A673 (cell line): Measurements from ENCODE around the gene TCEAL9. TPM values are rescaled to one million over a fixed set of nuclear protein-coding genes. Genes with fewer than 3 reads are reported as not detected.

Experiments used
- BruUV-seq: library from RNA; stranded (reverse); fragments of 400-500 nt; replicated peaks from 2 replicates; lab custom pipeline; 2021; lab: Mats Ljungman, UMichigan
- CTCF ChIA-PET: fragments of 300-600 bp; sonication (Branson Sonifier 250); formaldehyde crosslinking; loops from one replicate; lab custom pipeline; 2022; ENCODE audit warnings: antibody characterized with exemption; lab: Charles Lee
- POLR2A ChIA-PET: fragments of 300-600 bp; sonication (Branson Sonifier 250); formaldehyde crosslinking; loops from one replicate; lab custom pipeline; 2022; ENCODE audit warnings: antibody characterized with exemption; ENCODE audit not compliant: low non-redundant PET; lab: Charles Lee
- DNase-seq: peaks from one replicate; pipeline ENCODE4 v3.0.0-alpha.2; 2015; ENCODE audit warnings: low spot score
- H3K27ac ChIP-seq: fragments of 200-600 bp; sonication (generic); 2 replicates; pipeline ENCODE4 v1.5.1; 2016; ENCODE audit warnings: mixed run types, low read depth, mild to moderate bottlenecking, mixed read lengths, antibody characterized with exemption, low read length; ENCODE audit not compliant: poor library complexity, severe bottlenecking
- H3K27me3 ChIP-seq: fragments of 200-600 bp; sonication (generic); replicated peaks from 2 replicates; pipeline ENCODE4 v1.6.1; 2017; ENCODE audit warnings: mixed run types, low read depth, mild to moderate bottlenecking, mixed read lengths, antibody characterized with exemption, low read length; ENCODE audit not compliant: insufficient read depth, poor library complexity
- H3K36me3 ChIP-seq: fragments of 200-600 bp; sonication (generic); 2 replicates; pipeline ENCODE4 v1.6.1; 2016; ENCODE audit warnings: mixed run types, mild to moderate bottlenecking, mixed read lengths, antibody characterized with exemption, low read length; ENCODE audit not compliant: insufficient read depth, poor library complexity, severe bottlenecking
- H3K4me1 ChIP-seq: fragments of 200-600 bp; sonication (generic); 2 replicates; pipeline ENCODE4 v1.6.1; 2017; ENCODE audit warnings: mixed run types, mild to moderate bottlenecking, mixed read lengths, antibody characterized with exemption, low read length; ENCODE audit not compliant: insufficient read depth, poor library complexity, severe bottlenecking
- H3K4me3 ChIP-seq: fragments of 200-600 bp; sonication (generic); 2 replicates; pipeline ENCODE4 v1.5.1; 2016; ENCODE audit warnings: low read depth, mixed run types, mild to moderate bottlenecking, mixed read lengths, low read length; ENCODE audit not compliant: poor library complexity, severe bottlenecking
- H3K9me3 ChIP-seq: fragments of 200-600 bp; sonication (generic); 2 replicates; pipeline ENCODE4 v1.6.1; 2016; ENCODE audit warnings: mixed run types, low read depth, mild to moderate bottlenecking, mixed read lengths, antibody characterized with exemption, low read length; ENCODE audit not compliant: poor library complexity, severe bottlenecking
- EZH2 ChIP-seq: fragments of 200-600 bp; sonication (generic); IDR thresholded peaks from 2 replicates; pipeline ENCODE4 v1.6.1; 2017; ENCODE audit warnings: borderline replicate concordance, low read depth, mild to moderate bottlenecking, mixed read lengths, antibody characterized with exemption, low read length; ENCODE audit not compliant: poor library complexity, severe bottlenecking
- intact Hi-C: fragments of 100-400 bp; cut with micrococcal nuclease; formaldehyde crosslinking; loops from one replicate; pipeline ENCODE4 v1.10.0; 2022; ENCODE audit not compliant: unreplicated experiment
- total RNA-seq: library from RNA; stranded (reverse); gene quantifications from 2 replicates; pipeline ENCODE4 v1.2.3, GENCODE V29; 2021
- TF ChIP-seq, protein P1 (sequence below): fragments of 300-800, 200-600 bp; sonication (generic); conservative IDR thresholded peaks from 2 replicates; pipeline ENCODE4 v1.5.1; 2017; ENCODE audit warnings: low read depth, mild to moderate bottlenecking, antibody characterized with exemption, low read length, moderate library complexity, mixed read lengths

Gene TCEAL9
- total RNA-seq, 1 experiment from 2014 or later, result 48.6 TPM

- POLR2A ChIA-PET, result no interaction called here
These were observed 6.2 kb downstream of the TCEAL9 start for GRCh38 chrX:103362474-103362873.

DNA sequence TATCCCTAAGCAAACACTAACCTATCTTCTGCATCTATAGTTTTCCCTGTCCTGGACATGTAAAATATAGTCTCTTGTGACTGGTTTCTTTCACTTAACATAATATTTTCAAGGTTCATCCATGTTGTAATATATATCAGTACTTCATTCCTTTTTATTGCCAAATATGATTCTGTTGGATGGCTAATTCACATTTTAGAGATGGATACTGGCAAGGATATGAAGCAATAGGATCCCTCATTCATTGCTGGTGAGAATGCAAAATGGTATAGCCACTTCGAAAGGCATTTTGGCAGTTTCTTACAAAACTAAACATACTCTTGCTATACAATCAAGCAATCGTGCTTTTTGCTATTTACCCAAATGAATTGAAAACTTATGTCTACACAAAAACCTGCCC is 6.7 kb downstream of the TCEAL9 start:
- H3K27ac ChIP-seq, result no peak overlapping the region
- no peaks in the 10 kb centered on the region for H3K27me3 ChIP-seq
- no peak overlapping the region for H3K4me3 ChIP-seq
- no peaks in the 10 kb centered on the region for H3K4me1 ChIP-seq
- H3K36me3 ChIP-seq, result peaks cover 2% of the 10 kb centered on the region
- intact Hi-C loops, result no loop called here
- no peak for DNase-seq
- BruUV-seq, result no TSS peak
- CTCF ChIA-PET, result no interaction called here
- TF ChIP-seq EZH2, result no peak
- TF ChIP-seq, protein P1, sequence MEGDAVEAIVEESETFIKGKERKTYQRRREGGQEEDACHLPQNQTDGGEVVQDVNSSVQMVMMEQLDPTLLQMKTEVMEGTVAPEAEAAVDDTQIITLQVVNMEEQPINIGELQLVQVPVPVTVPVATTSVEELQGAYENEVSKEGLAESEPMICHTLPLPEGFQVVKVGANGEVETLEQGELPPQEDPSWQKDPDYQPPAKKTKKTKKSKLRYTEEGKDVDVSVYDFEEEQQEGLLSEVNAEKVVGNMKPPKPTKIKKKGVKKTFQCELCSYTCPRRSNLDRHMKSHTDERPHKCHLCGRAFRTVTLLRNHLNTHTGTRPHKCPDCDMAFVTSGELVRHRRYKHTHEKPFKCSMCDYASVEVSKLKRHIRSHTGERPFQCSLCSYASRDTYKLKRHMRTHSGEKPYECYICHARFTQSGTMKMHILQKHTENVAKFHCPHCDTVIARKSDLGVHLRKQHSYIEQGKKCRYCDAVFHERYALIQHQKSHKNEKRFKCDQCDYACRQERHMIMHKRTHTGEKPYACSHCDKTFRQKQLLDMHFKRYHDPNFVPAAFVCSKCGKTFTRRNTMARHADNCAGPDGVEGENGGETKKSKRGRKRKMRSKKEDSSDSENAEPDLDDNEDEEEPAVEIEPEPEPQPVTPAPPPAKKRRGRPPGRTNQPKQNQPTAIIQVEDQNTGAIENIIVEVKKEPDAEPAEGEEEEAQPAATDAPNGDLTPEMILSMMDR, result no peak
- H3K9me3 ChIP-seq, result no peaks in the 10 kb centered on the region
- POLR2A ChIA-PET, result no interaction called here

More at GRCh38 chrX:103362474-103362873, 6.2 kb downstream of the TCEAL9 start:
- H3K27me3 ChIP-seq, result no peaks in the 10 kb centered on the region
- H3K9me3 ChIP-seq, result no peaks in the 10 kb centered on the region
- DNase-seq, result no peak
- no peaks in the 10 kb centered on the region for H3K4me1 ChIP-seq
- peaks cover 5% of the 10 kb centered on the region for H3K36me3 ChIP-seq
- intact Hi-C loops, result no loop called here
- no TSS peak for BruUV-seq
- TF ChIP-seq EZH2, result no peak
- TF ChIP-seq, protein P1, result no peak
- no peak overlapping the region for H3K27ac ChIP-seq
- CTCF ChIA-PET, result no interaction called here
- H3K4me3 ChIP-seq, result no peak overlapping the region

- intact Hi-C loops, result no loop called here
- TF ChIP-seq EZH2, result no peak
- CTCF ChIA-PET, result no interaction called here
- POLR2A ChIA-PET, result no interaction called here
- Histone ChIP-seq H3K4me1 (no peaks in the 10 kb centered on the region), H3K27ac (no peak overlapping the region), H3K4me3 (no peak overlapping the region), H3K9me3 (no peaks in the 10 kb centered on the region), H3K27me3 (no peaks in the 10 kb centered on the region), H3K36me3 (no peaks in the 10 kb centered on the region)
- no peak for DNase-seq
- BruUV-seq, result no TSS peak
These were observed 11.2 kb downstream of the TCEAL9 start for GRCh38 chrX:103367502-103367901.

- intact Hi-C loops, result no loop called here
These were observed 13.2 kb downstream of the TCEAL9 start for GRCh38 chrX:103369479-103369878.

More at GRCh38 chrX:103369479-103369878, 13.2 kb downstream of the TCEAL9 start:
- Histone ChIP-seq H3K27ac (no peak overlapping the region), H3K36me3 (no peaks in the 10 kb centered on the region), H3K9me3 (no peaks in the 10 kb centered on the region), H3K4me1 (no peaks in the 10 kb centered on the region), H3K4me3 (no peak overlapping the region), H3K27me3 (no peaks in the 10 kb centered on the region)
- DNase-seq, result no peak
- ChIA-PET POLR2A (no interaction called here), CTCF (no interaction called here)
- no TSS peak for BruUV-seq
- TF ChIP-seq EZH2, result no peak
- TF ChIP-seq, protein P1, result no peak
